ENCODE measurements around the gene NT5DC3. TPM values are rescaled to one million over a fixed set of nuclear protein-coding genes. Genes with fewer than 3 reads are reported as not detected.

Gene NT5DC3
- total and polyA plus RNA-seq, 9 of the 15 experiments (the other 6 are each of a cell fraction or from before 2014, with no cell fraction given) = 6.3 to 33.5 (median 24.5) TPM

GRCh38 chr12:103841690-103842584, 903 bp upstream of the NT5DC3 start (continued):
- TF ChIP-seq ZBTB33 (CRISPR knock-in tag; IDR thresholded peaks at IDR 0.05) (no peak), RBM17 (IDR thresholded peaks at IDR 0.05; ENCODE audit: borderline replicate concordance, low read depth, low read length) (no peak), NR4A1 (CRISPR knock-in tag; IDR thresholded peaks at IDR 0.05) (no peak), NR4A1 (tag; IDR thresholded peaks at IDR 0.05) (no peak), ZNF217 (CRISPR knock-in tag; IDR thresholded peaks at IDR 0.05) (no peak), TBP (optimal IDR thresholded peaks at IDR 0.05; ENCODE audit: low read depth, low read length) (peak; percentile 14), GABPB1 (CRISPR knock-in tag; IDR thresholded peaks at IDR 0.05) (peak; percentile 63), POLR2G (IDR thresholded peaks at IDR 0.05; ENCODE audit: low read depth, low read length) (peak; percentile 28), FIP1L1 (IDR thresholded peaks at IDR 0.05; ENCODE audit: low read depth, low read length, poor library complexity, severe bottlenecking) (no peak), ATF1 (CRISPR knock-in tag; IDR thresholded peaks at IDR 0.05) (no peak), ATF1 (tag; IDR thresholded peaks at IDR 0.05) (peak; percentile 9; the same call in 1 of the 2 replicates), BRD4 (IDR thresholded peaks at IDR 0.05) (no peak), SRF (CRISPR knock-in tag; IDR thresholded peaks at IDR 0.05) (0 out of 4 replicates have a peak, but pooled peaks of 1 of the 2 experiments have one; percentile 39), LCOR (CRISPR knock-in tag; IDR thresholded peaks at IDR 0.05) (no peak), ZBTB43 (CRISPR knock-in tag; IDR thresholded peaks at IDR 0.05) (no peak), DIDO1 (tag; IDR thresholded peaks at IDR 0.05; ENCODE audit: low read depth) (no peak), EHMT2 (IDR thresholded peaks at IDR 0.05) (no peak), ZNF384 (IDR thresholded peaks at IDR 0.05; ENCODE audit: low read depth, low read length) (no peak), ZBED1 (IDR thresholded peaks at IDR 0.05) (no peak), THRAP3 (IDR thresholded peaks at IDR 0.05; ENCODE audit: borderline replicate concordance) (no peak), ZNF347 (CRISPR knock-in tag; IDR thresholded peaks at IDR 0.05; ENCODE audit: low read depth) (no peak), TCFL5 (CRISPR knock-in tag; conservative IDR thresholded peaks at IDR 0.05) (no peak), ESRRB (CRISPR knock-in tag; IDR thresholded peaks at IDR 0.05; ENCODE audit: borderline replicate concordance) (no peak), PHTF2 (CRISPR knock-in tag; IDR thresholded peaks at IDR 0.05) (no peak), HDAC2 (IDR thresholded peaks at IDR 0.05) (no peak; the same call in 1 of the 2 replicates), NFIC (IDR thresholded peaks at IDR 0.05) (peak; percentile 97)
